Measurements from ENCODE around the gene PTPRN. TPM values are rescaled to one million over a fixed set of nuclear protein-coding genes. Genes with fewer than 3 reads are reported as not detected.

Gene PTPRN
- total and polyA plus RNA-seq, 8 donors, result 6.3 to 220 (median 37.0) TPM

- Histone ChIP-seq H3K4me1 (peaks cover 26 to 51% (median 32%) of the 10 kb centered on the region in 3 donors), H3K27me3 (no peaks in the 10 kb centered on the region), H3K4me3 (peak within 1 kb of the TSS; percentile 58 to 82 (median 64)), H3K27ac (peak within 1 kb of the TSS; percentile 73 to 89 (median 78)), H3K36me3 (peaks cover 0 to 5% (median 0%) of the 10 kb centered on the region in 3 donors), H3K9me3 (no peaks in the 10 kb centered on the region)
- no peak for FAIRE-seq
- intact Hi-C loops (cut with DNase I), result no loop called here
- WGBS, 2 donors, result 3% methylated on average over 49 of the region's 49 CpGs
- ATAC-seq, result peak; percentile 13 to 24 (median 18)
- no peak for TF ChIP-seq CTCF (IDR thresholded peaks at IDR 0.05)
- peak in 4 of 6 donors; percentile 52 to 76 (median 65) for DNase-seq
These were observed 56.1 kb downstream of the PTPRN start, which contains the start of gene TUBA4B for GRCh38 chr2:219252900-219253752. TUBA4B (plus strand) TSS chr2:219253243; CDS start chr2:219253408, 165 bp downstream.

- H3K27me3 ChIP-seq, result no peaks in the 10 kb centered on the region
- H3K9me3 ChIP-seq, result no peaks in the 10 kb centered on the region
- no peak for DNase-seq
- no peak for FAIRE-seq
- ATAC-seq, result no peak
- intact Hi-C loops (cut with DNase I), result no loop called here
- H3K27ac ChIP-seq, result peak overlapping the region; percentile 13 to 89 (median 68)
- WGBS, 2 donors, result 14 to 16% methylated on average over 9 of the region's 9 CpGs
- H3K4me3 ChIP-seq, result peak overlapping the region; percentile 58 to 82 (median 64)
- peaks cover 26 to 52% (median 32%) of the 10 kb centered on the region in 3 donors for H3K4me1 ChIP-seq
- H3K36me3 ChIP-seq, result peaks cover 0 to 5% (median 0%) of the 10 kb centered on the region in 3 donors
- no peak for TF ChIP-seq CTCF (IDR thresholded peaks at IDR 0.05)
These were observed 56.7 kb downstream of the PTPRN start for GRCh38 chr2:219252570-219252899.

GRCh38 chr2:219252084-219252483, 57.1 kb downstream of the PTPRN start:
- H3K27ac ChIP-seq, result peak overlapping the region in 3 of 4 donors; percentile 26 to 89 (median 80)
- ATAC-seq, result no peak
- no peaks in the 10 kb centered on the region for H3K27me3 ChIP-seq
- peak overlapping the region in 2 of 4 donors; percentile 58 to 82 for H3K4me3 ChIP-seq
- H3K9me3 ChIP-seq, result no peaks in the 10 kb centered on the region
- peak in 1 of 6 donors; percentile 50 for DNase-seq
- no peak for TF ChIP-seq CTCF (IDR thresholded peaks at IDR 0.05)
- 50 to 52% methylated on average over 5 of the region's 5 CpGs for WGBS, 2 donors
- peaks cover 0 to 5% (median 0%) of the 10 kb centered on the region in 3 donors for H3K36me3 ChIP-seq
- no peak for FAIRE-seq
- H3K4me1 ChIP-seq, result peaks cover 26 to 56% (median 32%) of the 10 kb centered on the region in 3 donors
- intact Hi-C loops (cut with DNase I), result no loop called here

GRCh38 chr2:219251656-219252055, 57.5 kb downstream of the PTPRN start:
- Histone ChIP-seq H3K4me3 (peak overlapping the region in 1 of 4 donors; percentile 58), H3K27me3 (no peaks in the 10 kb centered on the region), H3K4me1 (peaks cover 26 to 59% (median 32%) of the 10 kb centered on the region in 3 donors), H3K27ac (peak overlapping the region in 3 of 4 donors; percentile 26 to 89 (median 80)), H3K9me3 (no peaks in the 10 kb centered on the region), H3K36me3 (peaks cover 0 to 5% (median 0%) of the 10 kb centered on the region in 3 donors)
- DNase-seq, result no peak
- 89% methylated on average over 6 of the region's 6 CpGs for WGBS, 2 donors
- intact Hi-C loops (cut with DNase I), result no loop called here
- ATAC-seq, result no peak
- TF ChIP-seq CTCF (IDR thresholded peaks at IDR 0.05), result no peak
- no peak for FAIRE-seq
